Esophagus squamous epithelium (tissue), 4 donors: ENCODE data around the gene CORT.
A peak's percentile ranks its signal among the peaks of the same experiment; 100 is the strongest.

Experiments used
- POLR2A ChIP-seq, 4 donors: fragments of 450-650 bp; IDR thresholded peaks; one replicate each; pipeline ENCODE4 v1.6.1; 2017; ENCODE audit warnings: antibody characterized with exemption in 4 of 4, mild to moderate bottlenecking in 4 of 4, moderate library complexity in 3 of 4
- TF ChIP-seq, protein P1 (sequence below), 6 experiments: fragments of 450-650 bp in 4 of 6; fragments of 200-600 bp in 2 of 6; sonication (generic) in 2 of 6; IDR thresholded peaks; one replicate each; pipeline ENCODE4 v1.5.1; 2016 to 2019; ENCODE audit warnings: antibody characterized with exemption in 6 of 6, mild to moderate bottlenecking in 4 of 6, moderate library complexity in 4 of 6

DNA sequence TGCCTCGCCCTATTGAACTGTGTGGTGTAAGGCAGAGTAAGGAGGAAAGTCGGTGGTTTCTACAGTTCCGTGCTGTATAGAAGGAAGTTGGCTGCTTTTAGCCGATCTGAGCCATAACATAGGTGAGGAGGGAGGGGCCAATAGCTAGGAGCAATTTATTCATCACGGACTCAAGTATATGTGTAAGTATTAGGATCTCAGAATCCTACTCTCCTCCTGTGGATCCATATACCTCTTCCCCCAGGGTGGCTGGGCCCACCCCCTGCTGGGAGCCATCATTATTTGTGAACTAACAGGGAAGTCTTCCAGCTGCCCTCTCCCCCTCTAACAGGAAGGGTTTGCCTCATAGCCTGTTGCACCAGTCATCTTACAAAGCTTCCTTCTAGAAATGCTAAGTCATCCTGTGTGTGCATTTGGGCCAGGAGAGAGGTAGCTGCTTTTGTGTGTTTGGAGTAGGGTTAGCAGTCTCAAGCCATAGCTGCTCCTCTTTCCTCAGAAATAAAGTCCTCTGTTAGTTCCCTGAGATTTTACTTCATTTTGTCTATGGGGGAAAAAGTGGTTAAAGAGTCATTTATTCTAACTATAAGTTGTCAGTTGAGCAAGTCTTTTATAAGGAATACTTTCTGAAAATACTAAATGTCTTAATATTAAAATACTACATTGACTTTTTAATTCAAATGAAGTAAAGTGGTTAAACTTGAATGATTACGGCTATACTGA, 34.5 kb upstream of the CORT start:
- TF ChIP-seq POLR2A (IDR thresholded peaks at IDR 0.05): no peak
- TF ChIP-seq, protein P1, sequence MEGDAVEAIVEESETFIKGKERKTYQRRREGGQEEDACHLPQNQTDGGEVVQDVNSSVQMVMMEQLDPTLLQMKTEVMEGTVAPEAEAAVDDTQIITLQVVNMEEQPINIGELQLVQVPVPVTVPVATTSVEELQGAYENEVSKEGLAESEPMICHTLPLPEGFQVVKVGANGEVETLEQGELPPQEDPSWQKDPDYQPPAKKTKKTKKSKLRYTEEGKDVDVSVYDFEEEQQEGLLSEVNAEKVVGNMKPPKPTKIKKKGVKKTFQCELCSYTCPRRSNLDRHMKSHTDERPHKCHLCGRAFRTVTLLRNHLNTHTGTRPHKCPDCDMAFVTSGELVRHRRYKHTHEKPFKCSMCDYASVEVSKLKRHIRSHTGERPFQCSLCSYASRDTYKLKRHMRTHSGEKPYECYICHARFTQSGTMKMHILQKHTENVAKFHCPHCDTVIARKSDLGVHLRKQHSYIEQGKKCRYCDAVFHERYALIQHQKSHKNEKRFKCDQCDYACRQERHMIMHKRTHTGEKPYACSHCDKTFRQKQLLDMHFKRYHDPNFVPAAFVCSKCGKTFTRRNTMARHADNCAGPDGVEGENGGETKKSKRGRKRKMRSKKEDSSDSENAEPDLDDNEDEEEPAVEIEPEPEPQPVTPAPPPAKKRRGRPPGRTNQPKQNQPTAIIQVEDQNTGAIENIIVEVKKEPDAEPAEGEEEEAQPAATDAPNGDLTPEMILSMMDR (IDR thresholded peaks at IDR 0.05): peak in 1 of 6 experiments; percentile 11
